ENCODE measurements around the gene HBA1. TPM values are rescaled to one million over a fixed set of nuclear protein-coding genes. Genes with fewer than 3 reads are reported as not detected.
"Not testable (repeated sequence)": the region's sequence is repeated elsewhere in the genome, so short reads cannot be mapped to it uniquely, and the experiment has no call there.

The HBA1 gene
- total RNA-seq, 1 experiment from 2014 or later: 3.4 TPM

DNA sequence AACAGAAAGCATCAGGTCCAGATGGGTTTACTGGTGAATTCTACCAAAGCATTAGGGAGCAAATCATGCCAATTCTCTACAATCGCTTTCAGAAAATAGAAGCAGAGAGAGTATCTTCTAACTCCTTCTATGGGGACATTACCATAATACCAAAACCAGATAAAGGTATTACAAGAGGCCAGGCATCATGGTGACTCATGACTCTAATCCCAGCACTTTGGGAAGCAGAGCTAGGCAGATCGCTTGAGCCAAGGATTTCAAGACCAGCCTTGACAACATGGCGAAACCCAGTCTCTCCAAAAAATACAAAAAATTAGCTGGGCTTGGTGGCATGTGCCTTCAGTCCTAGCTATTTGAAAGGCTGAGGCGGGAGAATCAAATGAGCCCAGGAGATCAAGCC lies 26.8 kb downstream of the HBA1 start:
- ChIA-PET CTCF (no interaction called here), POLR2A (no interaction called here)
- TF ChIP-seq HMGA2 (CRISPR knock-in tag; IDR thresholded peaks at IDR 0.05) (no peak), SMAD3 (CRISPR knock-in tag; IDR thresholded peaks at IDR 0.05; ENCODE audit: borderline replicate concordance) (no peak), ZNF263 (CRISPR knock-in tag; IDR thresholded peaks at IDR 0.05; ENCODE audit: low read depth) (no peak)
- TF ChIP-seq, protein P1, sequence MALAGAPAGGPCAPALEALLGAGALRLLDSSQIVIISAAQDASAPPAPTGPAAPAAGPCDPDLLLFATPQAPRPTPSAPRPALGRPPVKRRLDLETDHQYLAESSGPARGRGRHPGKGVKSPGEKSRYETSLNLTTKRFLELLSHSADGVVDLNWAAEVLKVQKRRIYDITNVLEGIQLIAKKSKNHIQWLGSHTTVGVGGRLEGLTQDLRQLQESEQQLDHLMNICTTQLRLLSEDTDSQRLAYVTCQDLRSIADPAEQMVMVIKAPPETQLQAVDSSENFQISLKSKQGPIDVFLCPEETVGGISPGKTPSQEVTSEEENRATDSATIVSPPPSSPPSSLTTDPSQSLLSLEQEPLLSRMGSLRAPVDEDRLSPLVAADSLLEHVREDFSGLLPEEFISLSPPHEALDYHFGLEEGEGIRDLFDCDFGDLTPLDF (CRISPR knock-in tag; IDR thresholded peaks at IDR 0.05): no peak
- Mint-ChIP-seq H3K27me3 (ENCODE audit: low read depth) (no peaks in the 10 kb centered on the region), H3K4me1 (no peaks in the 10 kb centered on the region), H3K27ac (no peak overlapping the region), H3K4me3 (no peak overlapping the region), H3K9me3 (no peaks in the 10 kb centered on the region), H3K36me3 (peaks cover 67% of the 10 kb centered on the region)
- DNase-seq (ENCODE audit: low spot score) (no peak), ATAC-seq (no peak)

DNA sequence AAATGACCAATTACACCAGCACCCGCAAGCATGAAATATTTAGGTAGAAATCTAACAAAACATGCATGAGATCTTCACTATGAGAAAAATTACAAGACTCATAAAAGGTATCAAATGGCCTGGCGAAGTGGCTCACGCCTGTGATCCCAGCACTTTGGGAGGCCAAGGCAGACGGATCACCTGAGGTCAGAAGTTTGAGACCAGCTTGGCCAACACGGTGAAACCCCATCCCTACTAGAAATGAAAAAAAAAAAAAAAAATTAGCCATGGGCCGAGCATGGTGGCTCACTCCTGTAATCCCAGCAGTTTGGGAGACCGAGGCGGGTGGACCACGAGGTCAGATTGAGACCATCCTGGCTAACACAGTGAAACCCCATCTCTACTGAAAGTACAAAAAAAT lies 27.6 kb downstream of the HBA1 start:
- peaks cover 64% of the 10 kb centered on the region for H3K36me3 Mint-ChIP-seq
- CTCF ChIA-PET: not testable (repeated sequence)

DNA sequence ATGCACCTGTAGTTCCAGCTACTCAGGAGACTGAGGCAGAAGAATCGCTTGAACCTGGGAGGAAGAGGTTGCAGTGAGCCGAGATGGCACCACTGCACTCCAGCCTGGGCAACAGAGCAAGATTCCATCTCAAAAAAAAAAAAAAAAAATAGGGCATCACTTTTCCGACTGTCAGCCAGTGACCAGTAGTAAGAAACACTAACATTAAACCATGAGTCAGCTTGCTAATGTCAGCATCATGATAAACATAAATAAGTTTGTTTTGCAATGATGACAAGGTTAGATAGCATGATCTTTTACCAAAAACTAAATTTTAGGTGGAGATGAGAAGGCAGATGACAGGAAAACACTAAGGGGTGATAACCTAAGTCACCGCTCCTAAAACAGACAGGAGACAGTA lies 32.9 kb downstream of the HBA1 start:
- H3K27ac Mint-ChIP-seq; ATAC-seq; H3K4me1 Mint-ChIP-seq; H3K4me3 Mint-ChIP-seq; H3K27me3 Mint-ChIP-seq (ENCODE audit: low read depth); H3K9me3 Mint-ChIP-seq; DNase-seq (ENCODE audit: low spot score); POLR2A ChIA-PET: not testable (repeated sequence)
- CTCF ChIA-PET: interaction anchor here (0.7 to 1.2 kb wide), 2 partner anchors 109 to 144 kb away, joined by 3 read pairs; no protein-coding TSS in a partner anchor
- H3K36me3 Mint-ChIP-seq: peaks cover 72% of the 10 kb centered on the region

More for the DNA sequence above, 27.6 kb downstream of the HBA1 start:
- ATAC-seq; DNase-seq (ENCODE audit: low spot score); H3K27me3 Mint-ChIP-seq (ENCODE audit: low read depth); POLR2A ChIA-PET; H3K4me3 Mint-ChIP-seq; H3K27ac Mint-ChIP-seq; H3K4me1 Mint-ChIP-seq; H3K9me3 Mint-ChIP-seq: not testable (repeated sequence)

DNA sequence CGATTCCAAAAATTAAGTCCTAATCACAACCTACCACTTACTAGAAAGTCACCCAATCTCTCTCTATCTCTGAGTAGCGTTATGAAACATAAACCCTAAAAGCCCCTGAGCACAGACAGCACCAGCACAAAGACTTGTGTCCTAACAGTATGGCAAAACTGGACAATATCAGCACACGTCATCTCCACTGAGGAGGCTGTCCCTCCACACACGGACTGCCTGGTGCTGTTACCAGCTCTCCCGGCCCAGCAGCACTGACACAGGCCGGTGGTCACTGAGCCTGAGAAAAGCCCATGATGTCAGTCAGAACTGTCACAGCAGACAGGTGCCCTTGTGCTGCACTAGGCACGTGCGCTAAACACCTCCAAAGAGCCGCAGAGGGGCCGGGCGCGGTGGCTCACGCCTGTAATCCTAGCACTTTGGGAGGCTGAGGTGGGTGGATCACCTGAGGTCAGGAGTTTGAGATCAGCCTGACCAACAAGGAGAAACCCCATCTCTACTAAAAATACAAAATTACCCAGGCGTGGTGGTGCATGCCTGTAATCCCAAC lies 35.2 kb downstream of the HBA1 start:
- H3K4me1 Mint-ChIP-seq; H3K4me3 Mint-ChIP-seq; POLR2A ChIA-PET; H3K9me3 Mint-ChIP-seq; DNase-seq (ENCODE audit: low spot score); H3K27me3 Mint-ChIP-seq (ENCODE audit: low read depth); ATAC-seq: not testable (repeated sequence)
- CTCF ChIA-PET: interaction anchor here (1.5 to 2.1 kb wide), 2 partner anchors 105 to 151 kb away, joined by 4 to 6 read pairs; no protein-coding TSS in a partner anchor
- peaks cover 69% of the 10 kb centered on the region for H3K36me3 Mint-ChIP-seq
- H3K27ac Mint-ChIP-seq: peak overlapping the region; percentile 4; the same call in 1 of the 2 replicates

DNA sequence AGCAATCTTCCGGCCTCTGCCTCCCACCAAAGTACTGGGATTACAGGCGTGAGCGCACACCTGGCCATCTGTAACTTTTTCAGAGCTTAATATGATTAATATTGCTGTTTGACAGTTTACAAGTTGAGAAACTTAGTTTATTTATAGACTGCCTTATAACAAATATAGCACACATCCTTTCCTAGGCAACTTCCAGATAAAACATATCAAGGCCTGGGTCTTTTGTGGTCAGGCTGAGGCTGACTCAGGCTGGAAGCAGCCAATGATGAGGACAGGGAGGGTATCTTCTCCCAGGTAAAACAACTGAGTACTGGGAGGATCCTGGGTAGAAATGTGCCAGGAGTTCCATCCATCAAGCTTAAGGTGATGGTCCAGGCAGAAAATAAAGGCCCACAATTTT lies 36.5 kb downstream of the HBA1 start:
- TF ChIP-seq OVOL2 (CRISPR knock-in tag; IDR thresholded peaks at IDR 0.05; ENCODE audit: borderline replicate concordance) (no peak), ETV6 (CRISPR knock-in tag; IDR thresholded peaks at IDR 0.05) (no peak), NFYB (CRISPR knock-in tag; conservative IDR thresholded peaks at IDR 0.05; ENCODE audit: low read depth) (no peak), CREM (CRISPR knock-in tag; IDR thresholded peaks at IDR 0.05) (no peak), IRF2 (CRISPR knock-in tag; IDR thresholded peaks at IDR 0.05; ENCODE audit: borderline replicate concordance, low read depth) (no peak), EMX1 (CRISPR knock-in tag; IDR thresholded peaks at IDR 0.05) (no peak), TEAD1 (CRISPR knock-in tag; IDR thresholded peaks at IDR 0.05) (no peak), NR3C1 (CRISPR knock-in tag; conservative IDR thresholded peaks at IDR 0.05; ENCODE audit: low read depth) (no peak)
- TF ChIP-seq, protein P2, sequence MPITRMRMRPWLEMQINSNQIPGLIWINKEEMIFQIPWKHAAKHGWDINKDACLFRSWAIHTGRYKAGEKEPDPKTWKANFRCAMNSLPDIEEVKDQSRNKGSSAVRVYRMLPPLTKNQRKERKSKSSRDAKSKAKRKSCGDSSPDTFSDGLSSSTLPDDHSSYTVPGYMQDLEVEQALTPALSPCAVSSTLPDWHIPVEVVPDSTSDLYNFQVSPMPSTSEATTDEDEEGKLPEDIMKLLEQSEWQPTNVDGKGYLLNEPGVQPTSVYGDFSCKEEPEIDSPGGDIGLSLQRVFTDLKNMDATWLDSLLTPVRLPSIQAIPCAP (CRISPR knock-in tag; IDR thresholded peaks at IDR 0.05): no peak
- H3K9me3 Mint-ChIP-seq: no peaks in the 10 kb centered on the region
- DNase-seq (ENCODE audit: low spot score) (no peak), ATAC-seq (no peak)
- H3K4me1 Mint-ChIP-seq: no peaks in the 10 kb centered on the region
- H3K4me3 Mint-ChIP-seq: no peak overlapping the region
- H3K27ac Mint-ChIP-seq: no peak overlapping the region
- ChIA-PET CTCF (interaction anchor here (1.2 to 2.1 kb wide), 4 partner anchors 95 to 150 kb away, joined by 4 to 6 read pairs (median 4); no protein-coding TSS in a partner anchor), POLR2A (no interaction called here)
- no peaks in the 10 kb centered on the region for H3K27me3 Mint-ChIP-seq (ENCODE audit: low read depth)
- peaks cover 70% of the 10 kb centered on the region for H3K36me3 Mint-ChIP-seq

Measured in WTC11 (cell line).